Urothelium cell line (cell line): ENCODE results near the gene SKIDA1.
"Not testable (repeated sequence)": the region's sequence is repeated elsewhere in the genome, so short reads cannot be mapped to it uniquely, and the experiment has no call there.

ENCODE experiments used
- DNase-seq: peaks from one replicate; pipeline ENCODE4 v3.0.0; 2011; ENCODE audit warnings: low spot score, mixed read lengths
- FAIRE-seq: peaks from 2 replicates; lab custom pipeline; 2011; peaks lifted over from hg19 to GRCh38; lab: Jason Lieb, UNC

The SKIDA1 gene

DNA sequence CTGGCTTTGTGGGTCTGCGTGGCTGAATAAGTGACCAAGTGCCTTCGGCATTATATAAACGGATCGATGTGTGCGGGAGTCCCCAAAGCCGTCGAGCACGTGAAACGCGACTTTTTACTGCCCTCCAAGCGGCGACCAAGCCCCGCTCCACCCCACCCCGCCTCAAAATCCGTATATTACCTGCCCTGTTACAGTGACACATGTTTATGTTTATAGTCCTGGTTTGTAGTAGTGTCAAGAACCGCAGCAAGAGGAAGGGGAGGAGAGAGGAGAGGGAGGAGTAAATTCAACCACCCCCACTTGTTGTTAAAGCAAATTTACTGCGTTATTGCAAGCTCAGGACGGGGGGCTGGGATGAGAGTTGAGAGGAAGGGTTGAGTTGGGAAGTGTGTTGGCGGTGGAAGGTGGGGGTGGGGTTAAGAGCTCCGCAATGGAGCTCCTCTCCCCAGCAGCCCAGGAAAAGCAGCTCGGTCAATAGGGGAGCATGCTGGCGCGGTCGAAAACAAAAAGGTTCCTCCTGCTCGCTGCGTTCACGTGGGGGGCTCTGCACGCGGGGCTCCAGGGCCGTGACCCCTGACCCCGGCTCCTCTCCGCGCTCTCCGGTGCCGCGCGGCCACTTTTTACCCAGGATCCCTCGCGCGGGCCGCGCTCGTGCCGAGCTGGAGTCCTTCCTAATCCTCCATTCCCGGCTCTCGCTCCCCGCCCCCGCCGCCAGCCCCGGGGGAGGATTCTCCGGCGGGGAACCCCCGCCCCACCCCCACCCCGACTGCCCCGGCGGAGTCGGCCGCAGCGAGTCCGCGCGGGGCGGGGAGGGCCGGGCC lies at the start of gene SKIDA1:
TSS of gene SKIDA1 (minus strand) at position 316 of the 821 bp plus-strand sequence. CDS start 7,860 bp downstream, outside the sequence.
- DNase-seq (peak; percentile 82), FAIRE-seq (peak; percentile 79)

- not testable (repeated sequence) for DNase-seq, FAIRE-seq
These were observed 49.0 kb upstream of the SKIDA1 start for GRCh38 chr10:21574514-21574913.

DNA sequence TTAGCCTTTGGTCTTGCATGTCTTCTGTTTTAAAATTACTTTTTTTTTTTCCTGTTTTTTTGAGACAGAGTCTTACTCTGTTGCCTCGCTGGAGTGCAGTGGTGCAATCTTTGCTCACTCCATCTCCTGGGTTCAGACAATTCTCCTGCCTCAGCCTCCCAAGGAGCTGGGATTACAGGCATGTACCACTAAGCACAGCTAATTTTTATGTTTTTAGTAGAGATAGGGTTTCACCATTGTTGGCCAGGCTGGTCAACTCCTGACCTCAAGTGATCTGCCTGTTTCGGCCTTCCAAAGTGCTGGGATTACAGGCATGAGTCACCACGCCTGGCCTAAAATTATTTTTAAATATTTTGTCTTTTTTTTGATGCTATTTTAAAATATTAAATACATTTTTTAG lies 47.1 kb upstream of the SKIDA1 start:
- no peak for DNase-seq
- no peak for FAIRE-seq

GRCh38 chr10:21570761-21571521 lies 45.5 kb upstream of the SKIDA1 start:
- no peak for FAIRE-seq
- DNase-seq, result no peak

- not testable (repeated sequence) for DNase-seq, FAIRE-seq
These were observed 33.5 kb upstream of the SKIDA1 start for GRCh38 chr10:21558984-21559383.

DNA sequence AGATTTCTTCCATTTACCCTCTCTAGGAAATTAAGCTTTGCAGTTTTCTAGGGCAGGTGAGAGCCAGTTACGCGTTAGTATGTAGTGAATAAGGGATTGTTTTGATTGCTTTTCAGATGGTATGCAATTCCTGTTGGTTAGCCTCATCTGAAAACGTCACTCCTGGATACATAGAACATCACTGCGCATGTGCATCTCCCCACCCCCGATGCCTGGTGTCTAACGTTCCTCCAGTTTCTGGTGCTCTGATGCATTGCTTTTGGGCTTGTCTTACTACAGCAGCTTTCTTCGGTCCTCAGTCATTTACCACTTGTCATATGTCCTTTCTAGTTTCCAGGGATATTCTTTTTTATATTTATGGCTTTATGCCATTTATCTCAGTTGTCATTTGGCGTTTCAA lies 31.0 kb upstream of the SKIDA1 start:
- no peak for DNase-seq
- FAIRE-seq, result no peak

DNA sequence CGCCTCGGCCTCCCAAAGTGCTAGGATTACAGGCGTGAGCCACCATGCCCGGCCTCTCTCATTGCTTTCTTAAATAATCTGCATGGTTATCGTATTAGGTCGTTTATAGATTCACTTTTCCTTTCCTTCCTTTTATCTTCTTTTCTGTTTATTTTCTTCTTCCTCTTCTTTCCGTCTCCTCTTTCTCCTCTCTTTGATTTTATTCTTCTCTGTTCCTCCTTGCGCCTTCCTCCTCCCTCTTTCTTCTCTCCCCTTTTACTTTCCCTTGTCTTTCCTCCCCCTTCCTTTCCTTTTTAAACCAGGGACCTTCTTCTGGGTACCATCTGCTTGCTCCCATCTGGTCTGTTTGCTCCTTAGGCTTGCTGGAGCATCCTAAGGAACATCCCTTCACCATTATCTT lies 27.2 kb upstream of the SKIDA1 start:
- DNase-seq (no peak), FAIRE-seq (no peak)

DNA sequence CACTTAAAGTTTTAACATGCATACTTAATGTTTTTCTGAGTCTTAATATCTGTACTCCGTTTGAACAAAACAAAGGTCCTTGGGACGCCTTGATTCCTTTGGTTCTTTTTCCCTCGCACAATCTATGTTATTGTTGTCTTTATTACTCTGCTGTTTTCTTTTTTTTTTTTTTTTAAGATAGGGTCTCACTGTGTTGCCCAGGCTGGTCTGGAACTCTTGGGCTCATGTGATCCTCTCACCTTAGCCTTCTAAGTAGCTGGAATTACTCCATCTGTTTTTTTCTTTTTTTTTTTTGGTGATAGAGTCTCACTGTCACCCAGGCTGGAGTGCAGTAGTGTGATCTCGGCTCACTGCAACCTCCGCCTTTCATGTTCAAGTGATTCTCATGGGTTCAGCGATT lies 21.8 kb upstream of the SKIDA1 start:
- FAIRE-seq (no peak), DNase-seq (no peak)

- FAIRE-seq, DNase-seq: not testable (repeated sequence)
These were observed 15.2 kb upstream of the SKIDA1 start for GRCh38 chr10:21540701-21541100.

GRCh38 chr10:21536874-21537273 lies 11.4 kb upstream of the SKIDA1 start:
- DNase-seq (no peak), FAIRE-seq (no peak)

GRCh38 chr10:21535976-21536375 lies 10.5 kb upstream of the SKIDA1 start:
- not testable (repeated sequence) for DNase-seq, FAIRE-seq

GRCh38 chr10:21535494-21535965 lies 10.0 kb upstream of the SKIDA1 start:
- FAIRE-seq (no peak), DNase-seq (no peak)

GRCh38 chr10:21534604-21535493 lies 9.4 kb upstream of the SKIDA1 start:
- no peak for FAIRE-seq
- peak; percentile 27 for DNase-seq

DNA sequence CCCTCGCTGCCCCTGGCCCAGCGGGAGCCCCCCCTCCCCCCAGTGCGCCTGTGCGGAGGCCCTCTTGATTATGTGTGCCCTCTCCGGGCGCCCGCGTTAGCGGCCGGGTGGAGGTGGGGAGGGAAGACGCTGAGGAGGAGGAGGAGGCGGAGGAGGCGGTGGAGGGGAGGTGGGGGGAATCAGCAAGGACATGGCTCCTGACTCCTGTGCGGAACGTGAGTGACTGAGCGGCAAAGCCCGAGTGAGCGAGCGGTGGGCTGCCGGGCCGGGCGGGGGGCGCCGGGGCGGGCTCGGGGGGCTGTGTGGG lies 8.8 kb upstream of the SKIDA1 start:
- FAIRE-seq (no peak), DNase-seq (no peak)

GRCh38 chr10:21533467-21534279 lies 8.2 kb upstream of the SKIDA1 start, which contains the start of gene MLLT10:
Gene MLLT10, plus strand, starts transcription at chr10:21534232. Its CDS starts 413 bp downstream, at chr10:21534645.
- FAIRE-seq (peak; percentile 98), DNase-seq (peak; percentile 95)

DNA sequence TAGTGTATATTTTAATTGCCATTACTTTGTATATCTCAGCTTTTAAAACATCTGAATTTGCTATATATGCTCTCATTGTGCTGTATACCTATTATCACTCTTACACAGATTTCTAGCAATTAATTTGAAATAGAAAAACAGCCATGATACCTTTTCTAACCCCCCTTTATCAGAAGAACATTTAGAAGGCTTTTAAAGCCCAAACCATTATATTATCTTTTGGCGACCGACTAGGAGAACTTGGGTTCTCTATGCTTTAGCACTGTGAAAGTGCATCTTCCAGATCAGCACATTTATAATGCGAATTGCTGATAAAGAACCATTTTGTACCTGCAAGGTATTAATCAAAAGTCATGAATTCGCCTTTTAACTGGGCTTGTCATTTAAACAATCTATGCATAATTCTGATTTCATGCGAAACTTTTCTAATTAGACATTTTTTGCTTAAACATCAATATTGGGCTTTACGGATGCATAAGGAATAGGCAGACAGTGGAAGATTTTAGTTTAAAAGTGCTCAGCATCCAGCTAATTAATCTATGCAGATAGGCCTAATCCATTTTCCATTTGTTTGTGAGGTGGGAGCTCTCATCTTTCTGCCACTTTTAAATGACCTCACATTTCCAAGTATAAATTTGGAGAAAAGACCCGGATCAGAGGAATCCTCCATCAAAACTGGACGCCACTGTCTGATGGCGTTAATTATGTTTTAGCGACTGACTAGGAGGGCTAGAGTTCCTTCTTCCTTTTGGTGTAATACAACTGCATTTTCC lies 7.4 kb upstream of the SKIDA1 start:
- no peak for DNase-seq

GRCh38 chr10:21531164-21531563 lies 5.7 kb upstream of the SKIDA1 start:
- DNase-seq (no peak), FAIRE-seq (no peak)

More for the DNA sequence above, 7.4 kb upstream of the SKIDA1 start:
- FAIRE-seq, result no peak

GRCh38 chr10:21530641-21531040 lies 5.2 kb upstream of the SKIDA1 start:
- DNase-seq (no peak), FAIRE-seq (no peak)

DNA sequence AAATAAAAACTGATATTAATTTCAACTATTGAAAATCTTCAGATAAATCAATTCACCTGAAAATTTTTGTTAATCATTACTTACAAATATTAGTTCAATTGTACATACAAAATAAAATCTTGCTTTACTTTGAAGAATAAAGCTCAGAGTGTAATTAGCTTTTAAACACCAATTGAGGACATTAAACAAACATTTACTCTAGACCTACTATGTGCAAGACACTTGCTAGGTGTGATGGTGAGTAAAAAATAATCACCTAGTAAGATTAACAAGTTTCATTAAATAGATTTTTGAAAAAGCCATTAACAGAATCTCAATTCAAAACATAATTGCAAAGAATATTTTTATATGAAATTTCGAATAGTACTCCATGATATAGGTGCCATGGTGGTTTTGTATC lies 4.7 kb upstream of the SKIDA1 start:
- DNase-seq, result no peak
- FAIRE-seq, result no peak
